ENCODE measurements around the gene ATP5MK.
"Not testable (repeated sequence)": the region's sequence is repeated elsewhere in the genome, so short reads cannot be mapped to it uniquely, and the experiment has no call there.

Gene ATP5MK

GRCh38 chr10:103395754-103396066 lies 565 bp downstream of the ATP5MK start:
- DNase-seq: no peak

- no peak for DNase-seq
Measured at GRCh38 chr10:103394180-103394579, 2.1 kb downstream of the ATP5MK start.

- DNase-seq: no peak
Measured at GRCh38 chr10:103382769-103383168, 13.5 kb downstream of the ATP5MK start.

GRCh38 chr10:103374263-103374662 lies 22.0 kb downstream of the ATP5MK start:
- DNase-seq: no peak

- DNase-seq: no peak
Measured at GRCh38 chr10:103373544-103373943, 22.7 kb downstream of the ATP5MK start.

GRCh38 chr10:103367782-103368518 lies 28.3 kb downstream of the ATP5MK start, which contains the start of gene TAF5:
Gene TAF5, plus strand, starts transcription at chr10:103367976. Its CDS starts 14 bp downstream, at chr10:103367990.
- peak; percentile 94 for DNase-seq

GRCh38 chr10:103367379-103367781 lies 28.9 kb downstream of the ATP5MK start:
- DNase-seq: no peak

- not testable (repeated sequence) for DNase-seq
Measured at GRCh38 chr10:103360791-103361190, 35.5 kb downstream of the ATP5MK start.

GRCh38 chr10:103359493-103359892 lies 36.8 kb downstream of the ATP5MK start:
- not testable (repeated sequence) for DNase-seq

GRCh38 chr10:103355906-103356599 lies 40.2 kb downstream of the ATP5MK start:
- DNase-seq: no peak

GRCh38 chr10:103354567-103354966 lies 41.7 kb downstream of the ATP5MK start:
- DNase-seq: not testable (repeated sequence)

GRCh38 chr10:103353281-103353680 lies 43.0 kb downstream of the ATP5MK start:
- DNase-seq: no peak

- DNase-seq: peak; percentile 75
Measured at GRCh38 chr10:103350517-103351260, 45.6 kb downstream of the ATP5MK start, which contains the start of gene PCGF6. Gene PCGF6, minus strand, starts transcription at chr10:103351140. Its CDS starts 74 bp downstream, at chr10:103351066.

- no peak for DNase-seq
Measured at GRCh38 chr10:103350175-103350516, 46.1 kb downstream of the ATP5MK start.

Data from NCI-H1436 (cell line).